Measurements from ENCODE around the gene MALAT1. TPM values are rescaled to one million over a fixed set of nuclear protein-coding genes. Genes with fewer than 3 reads are reported as not detected.
"Not testable (repeated sequence)": the region's sequence is repeated elsewhere in the genome, so short reads cannot be mapped to it uniquely, and the experiment has no call there.

The MALAT1 gene
- total RNA-seq, 1 experiment from 2014 or later: 686 TPM

GRCh38 chr11:65516135-65516968 is 17.5 kb downstream of the MALAT1 start:
- H3K4me3 ChIP-seq: no peak overlapping the region
- no peaks in the 10 kb centered on the region for H3K9me3 ChIP-seq (replicated peaks)
- no peaks in the 10 kb centered on the region for H3K4me1 ChIP-seq
- no peaks in the 10 kb centered on the region for H3K27me3 ChIP-seq
- no peak overlapping the region for H3K27ac ChIP-seq
- no peak for DNase-seq
- H3K36me3 ChIP-seq: no peaks in the 10 kb centered on the region

DNA sequence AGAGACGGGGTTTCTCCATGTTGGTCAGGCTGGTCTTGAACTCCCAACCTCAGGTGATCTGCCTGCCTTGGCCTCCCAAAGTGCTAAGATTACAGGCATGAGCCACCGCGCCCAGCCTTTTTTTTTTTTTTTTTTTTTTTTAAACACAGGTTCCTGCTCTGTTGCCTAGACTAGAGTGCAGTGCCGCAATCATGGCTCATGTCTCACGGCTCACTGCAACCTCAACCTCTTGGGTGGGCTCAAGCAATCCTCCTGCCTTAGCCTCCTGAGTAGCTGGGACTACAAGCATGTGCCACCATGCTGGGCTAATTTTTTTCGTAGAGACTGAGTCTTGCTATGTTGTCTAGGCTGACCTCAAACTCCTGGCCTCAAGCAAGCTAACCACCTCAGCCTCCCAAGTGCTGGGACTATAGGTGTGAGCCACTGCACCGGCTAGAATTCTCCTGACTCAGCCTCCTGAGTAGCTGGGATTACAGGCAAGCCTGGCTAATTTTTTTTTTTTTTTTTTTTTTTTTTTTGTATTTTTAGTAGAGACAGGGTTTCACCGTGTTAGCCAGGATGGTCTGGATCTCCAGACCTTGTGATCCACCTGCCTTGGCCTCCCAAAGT is 20.2 kb downstream of the MALAT1 start:
- H3K4me1 ChIP-seq; H3K27ac ChIP-seq; H3K4me3 ChIP-seq; H3K9me3 ChIP-seq (replicated peaks); H3K36me3 ChIP-seq; DNase-seq; H3K27me3 ChIP-seq: not testable (repeated sequence)

GRCh38 chr11:65521777-65522521 is 23.1 kb downstream of the MALAT1 start:
- DNase-seq; H3K27ac ChIP-seq; H3K36me3 ChIP-seq; H3K9me3 ChIP-seq (replicated peaks); H3K4me1 ChIP-seq; H3K4me3 ChIP-seq; H3K27me3 ChIP-seq: not testable (repeated sequence)

- H3K4me3 ChIP-seq; H3K27me3 ChIP-seq; DNase-seq; H3K27ac ChIP-seq; H3K36me3 ChIP-seq; H3K4me1 ChIP-seq; H3K9me3 ChIP-seq (replicated peaks): not testable (repeated sequence)
These were observed 24.1 kb downstream of the MALAT1 start for GRCh38 chr11:65522718-65523630.

DNA sequence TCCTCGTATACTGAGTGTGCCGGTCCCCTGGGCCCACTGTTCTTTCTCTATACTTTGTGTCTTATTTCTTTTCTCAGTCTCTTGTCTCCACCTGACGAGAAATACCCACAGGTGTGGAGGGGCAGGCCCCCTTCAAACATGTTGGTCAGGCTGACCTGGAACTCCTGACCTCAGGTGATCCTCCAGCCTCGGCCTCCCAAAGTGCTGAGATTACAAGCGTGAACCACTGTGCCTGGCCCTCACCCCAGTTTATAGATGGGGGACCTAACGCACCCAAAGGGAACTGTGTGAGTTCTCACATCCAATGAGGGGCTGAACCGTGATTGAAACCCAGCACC is 24.8 kb downstream of the MALAT1 start:
- not testable (repeated sequence) for H3K4me1 ChIP-seq; H3K9me3 ChIP-seq (replicated peaks); H3K4me3 ChIP-seq; H3K27ac ChIP-seq; DNase-seq; H3K27me3 ChIP-seq; H3K36me3 ChIP-seq

DNA sequence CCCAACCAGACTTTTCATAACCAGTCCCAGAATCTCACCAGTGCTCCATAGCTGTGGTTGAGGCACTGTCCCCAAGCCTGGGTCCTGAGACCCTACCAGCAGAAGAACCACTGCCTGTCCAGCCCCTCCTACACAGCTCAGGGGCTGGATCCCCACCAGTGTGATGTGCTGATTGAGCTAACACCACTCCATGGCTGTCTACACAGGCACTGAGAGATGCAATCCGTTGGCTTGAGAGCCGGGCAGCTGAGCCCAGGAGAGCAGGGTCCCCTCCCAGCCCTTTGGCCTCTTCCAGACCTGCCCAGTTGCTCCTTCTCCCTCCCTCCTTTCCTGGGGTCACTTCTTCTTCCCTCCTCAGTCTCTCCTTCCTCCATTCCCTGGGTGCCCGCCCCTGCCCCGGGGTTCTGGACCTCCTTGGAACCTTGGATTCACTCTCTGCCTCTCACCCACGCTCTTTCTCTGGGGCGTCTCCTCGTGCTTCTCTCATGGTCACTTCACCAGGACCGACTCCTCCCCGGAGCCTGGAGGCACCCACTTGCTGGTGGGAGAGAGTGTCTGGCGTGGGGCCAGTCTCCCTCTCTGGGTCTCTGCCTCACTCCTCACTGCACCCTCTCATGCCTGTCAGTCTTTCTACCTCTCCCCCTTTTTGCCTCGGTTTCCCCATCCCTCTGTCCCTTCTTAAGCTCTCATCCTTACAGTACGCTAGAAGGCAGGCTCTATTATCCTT is 25.3 kb downstream of the MALAT1 start:
- no peak for DNase-seq
- H3K27ac ChIP-seq: no peak overlapping the region
- no peaks in the 10 kb centered on the region for H3K9me3 ChIP-seq (replicated peaks)
- no peaks in the 10 kb centered on the region for H3K27me3 ChIP-seq
- H3K4me1 ChIP-seq: peaks cover 4% of the 10 kb centered on the region; the same call in 1 of the 2 replicates
- no peaks in the 10 kb centered on the region for H3K36me3 ChIP-seq
- H3K4me3 ChIP-seq: peak overlapping the region; percentile 40

GRCh38 chr11:65524741-65525545 is 26.1 kb downstream of the MALAT1 start, which contains the start of gene SCYL1:
SCYL1 (plus strand) TSS chr11:65525083; CDS start chr11:65525154, 71 bp downstream.
- Histone ChIP-seq H3K4me3 (peak within 1 kb of the TSS; percentile 99), H3K27ac (peak within 1 kb of the TSS; percentile 67), H3K4me1 (peaks cover 4% of the 10 kb centered on the region; the same call in 1 of the 2 replicates), H3K9me3 (replicated peaks) (no peaks in the 10 kb centered on the region), H3K36me3 (no peaks in the 10 kb centered on the region), H3K27me3 (no peaks in the 10 kb centered on the region)
- DNase-seq: peak; percentile 67 to 80

DNA sequence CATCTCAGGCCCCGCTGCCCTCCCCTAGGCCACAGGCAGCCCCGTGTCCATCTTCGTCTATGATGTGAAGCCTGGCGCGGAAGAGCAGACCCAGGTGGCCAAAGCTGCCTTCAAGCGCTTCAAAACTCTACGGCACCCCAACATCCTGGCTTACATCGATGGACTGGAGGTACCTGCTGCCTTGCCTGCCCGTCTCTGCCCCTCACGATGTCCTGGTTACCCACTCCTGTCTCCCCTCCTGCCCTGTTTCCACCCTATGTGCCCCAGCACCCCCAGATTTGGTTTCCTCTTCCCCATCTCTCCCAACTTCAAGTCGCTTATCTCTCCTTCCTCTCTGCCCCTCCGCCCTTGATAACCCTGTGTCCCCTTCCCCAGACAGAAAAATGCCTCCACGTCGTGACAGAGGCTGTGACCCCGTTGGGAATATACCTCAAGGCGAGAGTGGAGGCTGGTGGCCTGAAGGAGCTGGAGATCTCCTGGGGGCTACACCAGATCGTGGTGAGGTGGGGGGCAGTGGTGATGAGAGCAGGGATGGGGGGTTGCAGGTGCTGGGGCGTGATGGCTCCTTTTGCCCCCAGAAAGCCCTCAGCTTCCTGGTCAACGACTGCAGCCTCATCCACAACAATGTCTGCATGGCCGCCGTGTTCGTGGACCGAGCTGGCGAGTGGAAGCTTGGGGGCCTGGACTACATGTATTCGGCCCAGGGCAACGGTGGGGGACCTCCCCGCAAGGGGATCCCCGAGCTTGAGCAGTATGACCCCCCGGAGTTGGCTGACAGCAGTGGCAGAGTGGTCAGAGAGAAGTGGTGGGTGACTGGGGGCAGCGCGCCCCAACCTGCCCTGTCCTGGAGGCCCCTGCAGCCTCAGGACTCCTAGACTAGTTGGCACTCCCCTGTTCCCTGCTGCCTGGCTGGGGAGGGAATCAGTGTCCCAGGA is 27.0 kb downstream of the MALAT1 start:
- Histone ChIP-seq H3K27me3 (no peaks in the 10 kb centered on the region), H3K9me3 (replicated peaks) (no peaks in the 10 kb centered on the region), H3K4me3 (peak overlapping the region; percentile 99), H3K4me1 (peaks cover 4% of the 10 kb centered on the region; the same call in 1 of the 2 replicates), H3K36me3 (peaks cover 3% of the 10 kb centered on the region; the same call in 1 of the 2 replicates), H3K27ac (peak overlapping the region; percentile 67)
- DNase-seq: no peak

DNA sequence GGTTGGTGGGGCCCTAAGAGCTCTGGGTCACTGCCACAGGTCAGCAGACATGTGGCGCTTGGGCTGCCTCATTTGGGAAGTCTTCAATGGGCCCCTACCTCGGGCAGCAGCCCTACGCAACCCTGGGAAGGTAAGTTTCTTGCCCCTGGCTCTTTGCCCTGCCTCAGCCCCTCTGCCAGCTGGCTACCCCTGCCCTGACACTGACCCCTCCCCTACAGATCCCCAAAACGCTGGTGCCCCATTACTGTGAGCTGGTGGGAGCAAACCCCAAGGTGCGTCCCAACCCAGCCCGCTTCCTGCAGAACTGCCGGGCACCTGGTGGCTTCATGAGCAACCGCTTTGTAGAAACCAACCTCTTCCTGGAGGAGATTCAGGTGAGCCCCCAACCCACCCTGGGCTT is 27.9 kb downstream of the MALAT1 start:
- Histone ChIP-seq H3K36me3 (peaks cover 8% of the 10 kb centered on the region; the same call in 1 of the 2 replicates), H3K27ac (no peak overlapping the region), H3K27me3 (no peaks in the 10 kb centered on the region), H3K9me3 (replicated peaks) (no peaks in the 10 kb centered on the region), H3K4me3 (no peak overlapping the region), H3K4me1 (peaks cover 4% of the 10 kb centered on the region; the same call in 1 of the 2 replicates)
- no peak for DNase-seq

DNA sequence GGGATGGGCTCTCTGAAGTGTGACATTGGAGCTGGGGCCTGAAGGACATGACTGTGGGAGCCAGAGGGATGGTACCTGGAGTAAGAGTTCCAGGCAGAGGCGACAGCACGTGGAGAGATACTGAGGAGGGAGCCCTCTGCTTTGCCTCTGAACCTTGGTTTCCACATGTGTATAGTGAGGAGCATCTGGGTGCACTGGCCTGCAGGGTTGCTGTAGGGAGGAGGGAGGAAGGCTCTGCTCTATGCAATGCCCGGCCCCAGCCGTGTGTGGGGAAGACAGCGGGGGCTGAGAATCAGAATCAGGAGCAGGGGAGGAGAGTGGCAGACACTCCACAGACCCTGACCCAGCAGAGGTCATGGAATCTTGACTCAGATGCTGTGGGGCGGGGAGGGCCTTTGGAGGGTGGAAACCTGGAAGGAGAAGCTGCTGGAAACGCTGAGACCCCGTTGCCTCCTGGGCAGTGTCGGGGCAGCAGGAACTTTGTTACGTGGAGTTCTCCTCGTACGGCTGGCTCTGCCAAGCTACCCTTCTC is 30.0 kb downstream of the MALAT1 start:
- no peaks in the 10 kb centered on the region for H3K27me3 ChIP-seq
- H3K4me3 ChIP-seq: no peak overlapping the region
- H3K27ac ChIP-seq: no peak overlapping the region
- DNase-seq: no peak
- peaks cover 15% of the 10 kb centered on the region for H3K36me3 ChIP-seq
- H3K9me3 ChIP-seq (replicated peaks): no peaks in the 10 kb centered on the region
- H3K4me1 ChIP-seq: peaks cover 4% of the 10 kb centered on the region; the same call in 1 of the 2 replicates

DNA sequence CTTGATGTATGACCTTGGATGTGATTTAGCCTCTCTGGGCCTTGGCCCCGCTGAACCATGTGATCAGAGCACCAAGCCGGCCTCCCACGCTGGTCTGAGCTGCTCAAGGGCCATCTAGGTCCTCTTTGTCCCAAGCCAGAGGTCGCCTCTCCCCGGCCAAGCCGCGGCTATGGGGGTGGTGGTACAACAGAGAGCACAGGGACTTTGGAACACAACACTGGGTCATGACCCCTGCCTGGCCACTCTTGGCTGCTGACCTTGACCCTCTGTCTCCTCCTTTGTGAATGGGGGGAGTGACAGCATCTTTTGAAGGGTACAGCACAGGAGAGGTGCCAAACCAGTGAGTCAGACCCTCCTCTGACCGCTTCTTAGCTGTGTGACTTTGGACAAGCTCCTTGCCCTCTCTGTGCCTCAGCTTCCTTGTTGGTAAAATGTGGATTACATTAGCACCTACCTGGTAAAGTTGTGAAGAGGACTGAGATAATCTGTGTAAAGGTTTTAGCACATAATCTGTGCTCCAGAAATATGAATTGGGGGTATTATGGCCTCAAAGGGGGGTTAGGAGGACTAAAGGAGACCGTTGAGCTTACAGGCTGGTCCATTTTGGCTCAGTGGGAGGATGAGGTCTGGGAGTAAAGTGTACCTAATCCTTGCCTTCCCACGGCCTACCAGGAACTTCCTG is 30.8 kb downstream of the MALAT1 start:
- no peaks in the 10 kb centered on the region for H3K27me3 ChIP-seq
- peaks cover 4% of the 10 kb centered on the region; the same call in 1 of the 2 replicates for H3K4me1 ChIP-seq
- H3K27ac ChIP-seq: no peak overlapping the region
- H3K9me3 ChIP-seq (replicated peaks): no peaks in the 10 kb centered on the region
- peaks cover 15% of the 10 kb centered on the region for H3K36me3 ChIP-seq
- no peak overlapping the region for H3K4me3 ChIP-seq
- DNase-seq: no peak

- Histone ChIP-seq H3K27ac (no peak overlapping the region), H3K27me3 (no peaks in the 10 kb centered on the region), H3K4me1 (peaks cover 4% of the 10 kb centered on the region; the same call in 1 of the 2 replicates), H3K36me3 (peaks cover 15% of the 10 kb centered on the region), H3K9me3 (replicated peaks) (no peaks in the 10 kb centered on the region), H3K4me3 (no peak overlapping the region)
- DNase-seq: no peak
These were observed 31.3 kb downstream of the MALAT1 start for GRCh38 chr11:65530157-65530496.
